Erythroblast (primary cell): Measurements from ENCODE around the gene FCER1G.

Source experiments
- DNase-seq, 2 experiments: peaks; one replicate each; lab custom pipeline; 2025; lab: John Stamatoyannopoulos, UW
- GATA1 ChIP-seq: IDR thresholded peaks from 2 replicates; pipeline ENCODE4 v1.6.1; 2011; ENCODE audit warnings: low read depth, mild to moderate bottlenecking, control low read depth, low read length, moderate library complexity
- POLR2A ChIP-seq: IDR thresholded peaks from 2 replicates; pipeline ENCODE4 v1.6.1; 2011; ENCODE audit warnings: mild to moderate bottlenecking, low read length

Gene FCER1G

DNA sequence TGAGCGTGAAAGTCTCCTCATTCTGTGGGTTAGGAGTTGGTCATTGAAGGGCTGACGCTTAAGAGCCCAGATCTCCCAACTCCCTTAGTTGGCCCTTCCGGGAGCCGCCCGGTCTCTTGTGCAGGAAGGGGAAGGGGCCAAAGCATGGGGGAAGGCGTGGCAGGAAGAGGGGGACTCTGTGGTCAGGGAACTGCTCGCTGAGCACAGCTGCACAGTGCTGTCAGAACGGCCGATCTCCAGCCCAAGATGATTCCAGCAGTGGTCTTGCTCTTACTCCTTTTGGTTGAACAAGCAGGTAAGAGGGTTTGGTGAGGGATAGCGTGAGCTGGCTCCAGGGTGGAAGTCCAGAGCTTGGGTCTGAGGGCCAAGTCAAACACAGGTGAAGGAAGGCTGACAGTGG is at the start of gene FCER1G:
TSS of gene FCER1G (plus strand) at position 220 of the 400 bp plus-strand sequence. CDS start at position 247, 27 bp downstream.
- TF ChIP-seq GATA1: no peak
- no peak for TF ChIP-seq POLR2A
- DNase-seq: no peak

DNA sequence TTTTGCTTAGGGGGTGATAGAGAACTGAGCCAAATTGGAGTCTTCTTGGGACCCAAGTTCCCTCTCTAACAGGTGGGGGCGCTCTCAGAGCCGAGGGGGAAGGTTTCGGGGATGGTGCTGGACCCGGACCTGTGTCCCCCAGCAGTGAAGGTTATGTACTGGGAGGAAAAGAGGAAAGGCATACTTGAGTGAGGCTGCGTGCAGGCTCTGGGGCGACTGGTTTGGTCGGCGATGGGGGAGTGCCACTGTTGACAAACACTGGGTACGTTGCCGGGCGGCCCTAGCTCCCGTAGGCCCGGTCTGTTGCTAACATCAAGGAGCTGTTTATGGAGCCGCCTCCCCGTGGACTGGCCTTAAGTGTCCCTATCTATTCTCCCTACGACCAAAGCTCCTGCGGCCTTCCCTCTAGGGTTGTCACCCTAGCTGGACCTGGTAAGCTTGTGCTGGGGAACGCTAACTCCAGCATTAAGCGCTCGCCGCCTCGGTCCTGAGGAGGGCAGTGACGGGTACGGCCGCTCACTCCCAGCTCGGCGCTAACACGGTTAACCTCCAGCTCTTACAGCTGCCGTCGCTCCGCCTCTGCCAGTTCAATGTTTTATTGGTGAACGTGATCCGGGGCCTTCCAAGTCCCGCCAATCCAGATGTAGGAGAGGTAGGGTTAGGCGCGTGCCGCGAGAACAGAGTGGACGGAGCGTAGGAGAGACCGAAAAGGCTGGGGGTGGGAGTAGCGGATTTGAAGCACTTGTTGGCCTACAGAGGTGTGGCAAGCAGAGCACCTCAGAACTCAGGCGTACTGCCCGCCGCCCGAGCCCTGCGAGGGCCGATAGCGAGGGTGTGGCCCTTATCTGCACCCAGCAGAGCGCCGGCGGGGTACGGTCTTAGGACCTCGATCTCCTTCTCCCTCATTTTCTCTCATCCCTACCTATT is 49.1 kb upstream of the FCER1G start, which contains the start of gene PPOX:
TSS of gene PPOX (plus strand) at position 685 of the 927 bp plus-strand sequence. CDS start 422 bp downstream, outside the sequence.
- TF ChIP-seq POLR2A: peak; percentile 99
- TF ChIP-seq GATA1: peak; percentile 99
- DNase-seq: peak; percentile 100

DNA sequence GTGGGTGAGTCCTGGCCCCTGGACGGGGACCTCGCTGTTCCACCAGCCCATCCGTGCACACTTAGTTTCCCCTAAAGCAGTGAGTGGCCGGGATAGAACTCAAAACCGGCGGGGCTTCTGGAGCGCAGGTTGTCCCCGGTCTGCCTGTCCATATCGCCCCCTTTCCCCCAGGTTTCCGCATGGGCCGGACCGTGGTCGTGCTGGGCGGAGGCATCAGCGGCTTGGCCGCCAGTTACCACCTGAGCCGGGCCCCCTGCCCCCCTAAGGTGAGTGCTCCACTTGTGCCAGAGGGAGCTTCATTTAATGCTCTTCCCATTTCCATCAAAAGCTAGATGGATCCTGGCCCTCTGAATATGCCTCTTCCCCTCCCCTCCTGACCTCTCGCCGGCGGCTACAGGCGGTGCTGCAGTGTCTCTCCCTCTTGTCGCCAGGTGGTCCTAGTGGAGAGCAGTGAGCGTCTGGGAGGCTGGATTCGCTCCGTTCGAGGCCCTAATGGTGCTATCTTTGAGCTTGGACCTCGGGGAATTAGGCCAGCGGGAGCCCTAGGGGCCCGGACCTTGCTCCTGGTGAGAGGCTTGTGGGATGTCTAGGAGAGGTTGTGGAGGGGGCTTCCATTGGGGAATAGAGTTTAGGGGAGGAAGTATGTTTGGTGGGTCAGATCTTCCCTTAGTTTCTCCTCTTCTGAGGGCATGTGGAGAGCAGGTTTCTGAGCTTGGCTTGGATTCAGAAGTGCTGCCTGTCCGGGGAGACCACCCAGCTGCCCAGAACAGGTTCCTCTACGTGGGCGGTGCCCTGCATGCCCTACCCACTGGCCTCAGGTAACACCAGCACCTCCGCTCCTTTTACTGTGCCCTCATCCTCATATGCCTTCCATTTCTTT is 48.2 kb upstream of the FCER1G start:
- peak; percentile 83 to 89 for DNase-seq
- TF ChIP-seq POLR2A (peak; percentile 96), GATA1 (no peak)

DNA sequence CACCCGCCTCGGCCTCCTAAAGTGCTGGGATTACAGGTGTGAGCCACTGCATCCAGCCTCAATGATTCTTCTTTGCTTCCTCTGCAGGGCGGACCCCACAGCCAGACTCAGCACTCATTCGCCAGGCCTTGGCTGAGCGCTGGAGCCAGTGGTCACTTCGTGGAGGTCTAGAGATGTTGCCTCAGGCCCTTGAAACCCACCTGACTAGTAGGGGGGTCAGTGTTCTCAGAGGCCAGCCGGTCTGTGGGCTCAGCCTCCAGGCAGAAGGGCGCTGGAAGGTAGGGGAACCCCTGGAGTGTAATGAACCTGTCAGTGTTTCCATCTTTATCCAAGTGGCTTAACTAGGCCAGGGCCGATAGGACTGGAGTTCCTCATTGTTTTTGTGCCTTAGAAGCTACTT is 46.2 kb upstream of the FCER1G start:
- DNase-seq: no peak
- TF ChIP-seq GATA1 (no peak), POLR2A (no peak)

- DNase-seq: no peak
- TF ChIP-seq GATA1 (no peak), POLR2A (no peak)
Measured at GRCh38 chr1:161171191-161171590, 43.9 kb upstream of the FCER1G start.

DNA sequence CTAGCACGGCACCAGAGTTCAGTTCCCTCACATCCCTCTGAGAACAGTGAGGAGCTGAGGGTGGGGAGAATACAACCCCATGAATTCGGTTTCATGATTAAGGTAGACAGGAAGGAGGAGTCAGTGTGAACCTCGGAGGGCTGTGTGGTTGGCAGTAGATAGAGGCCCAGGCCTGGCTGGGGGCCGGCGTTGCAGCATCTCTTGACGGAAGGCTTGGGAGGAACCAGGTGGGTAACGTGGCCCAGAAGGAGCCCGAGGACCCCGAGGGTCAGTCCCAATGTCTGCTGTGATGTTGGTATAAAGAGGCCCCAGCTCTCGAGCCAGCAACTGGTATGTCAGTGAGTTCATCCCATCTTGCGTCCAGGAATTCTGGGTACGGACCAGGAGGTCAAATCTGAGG is 43.4 kb upstream of the FCER1G start:
- peak; percentile 6 for TF ChIP-seq POLR2A
- TF ChIP-seq GATA1: no peak
- no peak for DNase-seq

DNA sequence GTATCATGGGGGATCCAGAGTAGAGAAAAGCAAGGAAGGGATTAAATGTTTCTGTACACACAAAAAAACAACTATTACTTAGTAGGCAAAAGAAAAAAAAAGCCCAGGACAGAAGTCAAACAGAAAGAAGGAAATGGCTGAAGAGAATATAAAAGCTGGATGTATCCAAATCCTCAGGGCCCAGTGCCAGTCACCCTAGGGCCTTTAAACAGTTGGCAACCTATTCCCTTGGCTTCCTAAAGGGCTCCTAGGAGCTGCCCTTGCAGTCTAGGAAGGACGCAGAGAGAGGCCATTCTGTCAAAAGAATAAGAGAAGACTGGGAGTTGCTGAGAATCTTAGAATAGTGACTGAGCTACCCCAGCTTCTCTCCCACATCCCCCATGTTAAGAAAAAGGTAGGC is 42.7 kb upstream of the FCER1G start:
- no peak for DNase-seq
- TF ChIP-seq GATA1 (no peak), POLR2A (no peak)

- peak; percentile 14 for TF ChIP-seq POLR2A
- TF ChIP-seq GATA1: no peak
- DNase-seq: no peak
Measured at GRCh38 chr1:161172776-161173376, 42.2 kb upstream of the FCER1G start.

- DNase-seq: no peak
- TF ChIP-seq POLR2A (no peak), GATA1 (no peak)
Measured at GRCh38 chr1:161173711-161174110, 41.4 kb upstream of the FCER1G start.

DNA sequence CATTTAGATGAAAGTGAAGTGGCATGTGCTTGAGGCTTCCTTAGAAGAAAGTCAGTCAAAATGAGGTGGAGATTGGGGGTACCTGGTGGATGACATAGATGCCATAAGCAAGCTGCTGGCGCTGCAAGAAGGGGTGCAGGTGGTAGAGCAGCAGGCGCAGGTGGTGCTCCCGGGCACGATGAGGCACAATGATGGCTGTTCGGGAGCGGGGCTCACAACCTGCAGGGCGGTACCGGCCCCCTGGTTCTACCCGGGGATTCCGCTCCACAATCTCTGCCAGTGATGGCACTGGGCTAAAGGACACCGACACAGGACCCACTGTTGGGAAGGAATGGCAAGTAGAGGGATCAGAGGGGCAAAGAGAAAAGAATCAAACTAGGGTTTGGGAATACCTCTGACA is 40.2 kb upstream of the FCER1G start:
- no peak for DNase-seq
- no peak for TF ChIP-seq GATA1
- peak; percentile 31 for TF ChIP-seq POLR2A

GRCh38 chr1:161175771-161176453 is 39.2 kb upstream of the FCER1G start:
- no peak for TF ChIP-seq GATA1
- no peak for TF ChIP-seq POLR2A

DNA sequence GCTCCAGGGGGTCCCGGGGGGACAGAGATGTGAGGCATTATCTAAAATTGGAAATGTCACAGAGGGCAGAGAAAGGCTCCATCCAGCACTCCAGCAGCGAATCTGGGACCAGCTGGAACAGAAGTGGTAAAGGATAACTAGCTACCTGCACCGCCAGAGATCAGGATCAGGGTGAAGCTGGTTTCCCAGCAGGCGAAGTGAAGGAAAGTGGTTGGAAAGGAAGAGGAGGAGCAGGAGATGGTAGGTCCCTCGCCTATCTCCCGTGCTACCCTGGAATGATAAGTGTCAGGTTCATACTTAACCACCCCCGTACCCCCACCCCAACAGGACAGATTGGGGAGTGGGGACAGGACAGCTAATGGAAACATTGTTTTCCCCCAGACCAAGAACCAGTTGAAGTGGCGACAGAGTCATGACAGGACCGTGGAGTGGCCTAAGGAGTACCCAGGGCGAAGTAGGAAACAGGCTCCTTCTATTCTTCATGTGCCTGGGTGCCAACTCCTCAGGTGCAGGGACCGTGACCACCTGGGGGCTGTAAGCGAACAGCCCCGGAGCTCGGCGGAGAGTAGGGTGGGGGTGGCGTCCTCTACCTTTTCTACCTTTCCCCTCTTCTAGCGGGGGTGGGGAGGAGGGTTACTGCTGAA is 38.5 kb upstream of the FCER1G start:
- no peak for TF ChIP-seq GATA1
- no peak for TF ChIP-seq POLR2A
- DNase-seq: peak in 1 of 2 experiments; percentile 64

More at GRCh38 chr1:161175771-161176453, 39.2 kb upstream of the FCER1G start:
- no peak for DNase-seq
